CD4-positive, alpha-beta T cell (primary cell): ENCODE results near the gene CRTC1. TPM values are rescaled to one million over a fixed set of nuclear protein-coding genes. Genes with fewer than 3 reads are reported as not detected.
"Not testable (repeated sequence)": the region's sequence is repeated elsewhere in the genome, so short reads cannot be mapped to it uniquely, and the experiment has no call there.

Experiments used
- ATAC-seq: fragments of 200-7000 bp; cut with Tn5 transposase; one replicate; pipeline ENCODE4 v1.10.0; 2022; ENCODE audit warnings: mild to moderate bottlenecking; ENCODE audit not compliant: poor library complexity
- CTCF ChIA-PET: fragments of 350-600 bp; sonication (Branson Sonifier 250); formaldehyde crosslinking; loops from one replicate; lab custom pipeline; 2021; ENCODE audit warnings: antibody characterized with exemption, inconsistent platforms; lab: Charles Lee
- POLR2A ChIA-PET: fragments of 350-600 bp; sonication (Branson Sonifier 250); formaldehyde crosslinking; loops from one replicate; lab custom pipeline; 2021; ENCODE audit warnings: antibody characterized with exemption, inconsistent platforms; lab: Charles Lee
- DNase-seq, 14 experiments: peaks; one replicate each; pipeline ENCODE4 v3.0.0-alpha.2; 2013 to 2020; ENCODE audit warnings: mixed read lengths in 2 of 14
- H3K27ac ChIP-seq, 2 donors: one replicate each; pipeline versions ENCODE4 v1.5.1 to v1.7.0; 2013; ENCODE audit warnings: low read length in 2 of 2, low read depth in 1 of 2, mild to moderate bottlenecking in 1 of 2
- H3K27me3 ChIP-seq, 2 experiments: 1 replicate in 1 of 2; 2 replicates in 1 of 2; pipeline versions ENCODE4 v1.6.1 to v1.7.0; 2013; ENCODE audit warnings: low read length in 2 of 2, control low read depth in 1 of 2, mild to moderate bottlenecking in 1 of 2, moderate library complexity in 1 of 2; ENCODE audit not compliant: insufficient read depth in 2 of 2, control insufficient read depth in 1 of 2
- H3K36me3 ChIP-seq: one replicate; pipeline ENCODE4 v1.6.1; 2013; ENCODE audit warnings: low read length, control low read depth; ENCODE audit not compliant: insufficient read depth
- H3K4me1 ChIP-seq: one replicate; pipeline ENCODE4 v1.6.1; 2013; ENCODE audit warnings: low read length, control low read depth; ENCODE audit not compliant: insufficient read depth
- H3K4me3 ChIP-seq: one replicate; pipeline ENCODE4 v1.5.1; 2013; ENCODE audit warnings: mild to moderate bottlenecking, low read length, moderate library complexity
- H3K9me3 ChIP-seq, 2 experiments: 1 replicate in 1 of 2; 2 replicates in 1 of 2; pipeline versions ENCODE4 v1.6.1 to v1.7.0; 2013; ENCODE audit warnings: low read length in 2 of 2, mild to moderate bottlenecking in 2 of 2, control low read depth in 1 of 2, moderate library complexity in 1 of 2; ENCODE audit not compliant: control insufficient read depth in 1 of 2, insufficient read depth in 1 of 2
- H3K27ac Mint-ChIP-seq: one replicate; pipeline ENCODE4 v1.8.0; 2020; ENCODE audit warnings: mixed read lengths
- H3K27me3 Mint-ChIP-seq: one replicate; pipeline ENCODE4 v1.8.0; 2021; ENCODE audit warnings: mixed read lengths
- H3K36me3 Mint-ChIP-seq: one replicate; pipeline ENCODE4 v1.8.0; 2021; ENCODE audit warnings: low read depth, mixed read lengths
- H3K4me1 Mint-ChIP-seq: one replicate; pipeline ENCODE4 v1.8.0; 2021; ENCODE audit warnings: low read depth, mixed read lengths
- H3K4me3 Mint-ChIP-seq: one replicate; pipeline ENCODE4 v1.8.0; 2020; ENCODE audit warnings: mild to moderate bottlenecking, mixed read lengths
- H3K9me3 Mint-ChIP-seq: one replicate; pipeline ENCODE4 v1.8.0; 2020; ENCODE audit warnings: mixed read lengths
- intact Hi-C, 2 experiments: fragments of 100-400 bp; cut with DNase I in 1 of 2; cut with micrococcal nuclease in 1 of 2; formaldehyde crosslinking; loops; one replicate each; pipeline versions ENCODE4 v1.15.1 to v1.9.0; 2023 to 2025; cut with DNase I, micrococcal nuclease
- total RNA-seq, 174 experiments: library from RNA in 2 of 174; stranded (reverse) in 2 of 174; gene quantifications; one replicate each; pipeline ENCODE4 v1.2.3 and lab custom pipeline; 2021 to 2026
- TF ChIP-seq, protein P1 (sequence below): fragments of 200-600 bp; IDR thresholded peaks from one replicate; pipeline ENCODE4 v1.8.0; 2022; ENCODE audit warnings: antibody characterized with exemption, mild to moderate bottlenecking

Gene CRTC1
- total RNA-seq, 2 experiments from 2014 or later = 11.8 to 12.2 TPM

DNA sequence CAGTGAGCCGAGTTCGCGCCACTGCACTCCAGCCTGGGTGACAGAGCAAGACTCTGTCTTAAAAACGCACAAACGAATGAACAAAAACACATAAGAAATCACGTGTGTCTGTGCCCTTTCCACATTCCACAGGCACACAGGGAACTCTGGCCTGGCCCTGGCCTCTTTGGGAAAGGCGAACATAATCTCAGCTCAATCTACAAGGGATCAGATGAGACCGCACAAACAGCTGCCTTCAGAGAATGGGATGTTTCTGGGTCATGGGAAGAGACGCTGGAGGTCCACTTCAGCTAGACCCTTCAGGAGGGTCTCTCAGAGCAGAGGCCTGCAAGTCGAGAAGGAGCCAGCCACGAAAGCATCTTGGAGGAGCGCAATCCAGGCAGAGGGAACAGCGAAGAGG, 6.3 kb upstream of the CRTC1 start:
- Histone ChIP-seq H3K4me3 (no peak overlapping the region), H3K27me3 (no peaks in the 10 kb centered on the region), H3K4me1 (no peaks in the 10 kb centered on the region), H3K36me3 (no peaks in the 10 kb centered on the region), H3K9me3 (no peaks in the 10 kb centered on the region), H3K27ac (no peak overlapping the region)
- TF ChIP-seq, protein P1, sequence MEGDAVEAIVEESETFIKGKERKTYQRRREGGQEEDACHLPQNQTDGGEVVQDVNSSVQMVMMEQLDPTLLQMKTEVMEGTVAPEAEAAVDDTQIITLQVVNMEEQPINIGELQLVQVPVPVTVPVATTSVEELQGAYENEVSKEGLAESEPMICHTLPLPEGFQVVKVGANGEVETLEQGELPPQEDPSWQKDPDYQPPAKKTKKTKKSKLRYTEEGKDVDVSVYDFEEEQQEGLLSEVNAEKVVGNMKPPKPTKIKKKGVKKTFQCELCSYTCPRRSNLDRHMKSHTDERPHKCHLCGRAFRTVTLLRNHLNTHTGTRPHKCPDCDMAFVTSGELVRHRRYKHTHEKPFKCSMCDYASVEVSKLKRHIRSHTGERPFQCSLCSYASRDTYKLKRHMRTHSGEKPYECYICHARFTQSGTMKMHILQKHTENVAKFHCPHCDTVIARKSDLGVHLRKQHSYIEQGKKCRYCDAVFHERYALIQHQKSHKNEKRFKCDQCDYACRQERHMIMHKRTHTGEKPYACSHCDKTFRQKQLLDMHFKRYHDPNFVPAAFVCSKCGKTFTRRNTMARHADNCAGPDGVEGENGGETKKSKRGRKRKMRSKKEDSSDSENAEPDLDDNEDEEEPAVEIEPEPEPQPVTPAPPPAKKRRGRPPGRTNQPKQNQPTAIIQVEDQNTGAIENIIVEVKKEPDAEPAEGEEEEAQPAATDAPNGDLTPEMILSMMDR = no peak
- Mint-ChIP-seq H3K36me3 (no peaks in the 10 kb centered on the region), H3K9me3 (no peaks in the 10 kb centered on the region), H3K27me3 (no peaks in the 10 kb centered on the region), H3K27ac (no peak overlapping the region), H3K4me3 (no peak overlapping the region), H3K4me1 (no peaks in the 10 kb centered on the region)
- no peak for ATAC-seq
- intact Hi-C loops = loop anchor here in 1 of 2 experiments (5.0 kb wide), 1 partner anchor 210 kb away; no protein-coding TSS in a partner anchor
- no peak for DNase-seq
- CTCF ChIA-PET = interaction anchor here (1.0 kb wide), 1 partner anchor 13 kb away, joined by 4 read pairs; no protein-coding TSS in a partner anchor
- POLR2A ChIA-PET = no interaction called here

DNA sequence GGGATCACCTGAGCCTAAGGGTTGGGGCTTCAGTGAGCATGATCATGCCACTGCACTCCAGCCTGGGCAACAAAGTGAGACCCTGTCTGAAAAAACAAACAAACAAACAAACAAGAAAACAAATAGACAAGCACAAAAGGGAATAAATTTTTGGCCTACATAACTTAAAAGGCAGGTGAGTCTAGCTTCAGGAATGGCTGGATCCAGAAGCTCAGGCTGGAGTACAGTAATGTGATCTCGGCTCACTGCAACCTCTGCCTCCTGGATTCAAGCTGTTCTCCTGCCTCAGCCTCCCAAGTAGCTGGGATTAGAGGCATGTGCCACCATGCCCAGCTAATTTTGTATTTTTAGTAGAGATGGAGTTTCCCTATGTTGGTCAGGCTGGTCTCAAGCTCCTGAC, 3.3 kb upstream of the CRTC1 start:
- H3K27ac ChIP-seq, H3K27me3 Mint-ChIP-seq, H3K27me3 ChIP-seq, H3K36me3 Mint-ChIP-seq, H3K4me3 Mint-ChIP-seq, H3K27ac Mint-ChIP-seq, DNase-seq, CTCF ChIA-PET, POLR2A ChIA-PET, ATAC-seq, H3K9me3 ChIP-seq, H3K4me3 ChIP-seq, H3K36me3 ChIP-seq, H3K9me3 Mint-ChIP-seq: not testable (repeated sequence)
- intact Hi-C loops = loop anchor here in 1 of 2 experiments (5.0 kb wide), 1 partner anchor 88 kb away; no protein-coding TSS in a partner anchor
- H3K4me1 Mint-ChIP-seq = peaks cover 16% of the 10 kb centered on the region
- peaks cover 22% of the 10 kb centered on the region for H3K4me1 ChIP-seq

DNA sequence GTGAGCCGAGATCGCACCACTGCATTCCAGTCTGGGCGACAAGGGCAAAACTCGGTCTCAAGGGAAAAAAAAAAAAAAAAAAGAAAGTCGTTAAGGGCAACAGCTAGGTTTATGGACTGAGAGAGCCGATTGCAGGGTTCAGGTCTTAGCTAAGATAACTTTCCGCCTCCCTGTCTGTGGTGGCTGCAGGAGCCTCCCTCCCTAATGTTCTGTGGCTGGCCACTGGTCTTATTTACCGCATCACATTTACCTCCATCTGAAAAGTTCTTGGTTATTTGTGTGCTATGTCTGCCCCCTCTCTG, 722 bp upstream of the CRTC1 start:
- H3K4me1 Mint-ChIP-seq = peaks cover 32% of the 10 kb centered on the region

More for the DNA sequence above, 722 bp upstream of the CRTC1 start:
- no peak for ATAC-seq
- Mint-ChIP-seq H3K27ac (peak overlapping the region; percentile 77), H3K36me3 (no peaks in the 10 kb centered on the region), H3K27me3 (no peaks in the 10 kb centered on the region), H3K9me3 (no peaks in the 10 kb centered on the region), H3K4me3 (peak overlapping the region; percentile 92)
- intact Hi-C loops = loop anchor here in 1 of 2 experiments (1.0 to 5.0 kb wide), 3 partner anchors 90 to 236 kb away; partner anchors contain the start of genes COPE and DDX49
- Histone ChIP-seq H3K27ac (no peak overlapping the region), H3K4me1 (peaks cover 28% of the 10 kb centered on the region), H3K4me3 (peak overlapping the region; percentile 76), H3K9me3 (no peaks in the 10 kb centered on the region), H3K27me3 (no peaks in the 10 kb centered on the region), H3K36me3 (no peaks in the 10 kb centered on the region)
- peak in 1 of 14 experiments; percentile 42 for DNase-seq
- CTCF ChIA-PET = interaction anchor here (0.6 to 2.0 kb wide), 3 partner anchors 8 to 232 kb away, joined by 3 to 6 read pairs (median 3); no protein-coding TSS in a partner anchor
- TF ChIP-seq, protein P1 = no peak
- POLR2A ChIA-PET = interaction anchor here (0.9 to 2.3 kb wide), 4 partner anchors 11 to 149 kb away, joined by 4 to 14 read pairs (median 6); partner anchors contain the start of gene REX1BD
